Gastrocnemius medialis (tissue), 4 donors: ENCODE data around the gene PFKFB1. TPM values are rescaled to one million over a fixed set of nuclear protein-coding genes. Genes with fewer than 3 reads are reported as not detected.

Source experiments
- ATAC-seq, 2 donors: fragments of 150-250 bp; one replicate each; pipeline ENCODE4 v1.9.1; 2016
- DNase-seq, 2 donors: peaks; one replicate each; pipeline ENCODE4 v3.0.0-alpha.2; 2019
- H3K27ac ChIP-seq, 4 donors: fragments of 200-600 bp; sonication (generic); 1 replicate in 1 of 4; 2 replicates in 3 of 4; pipeline ENCODE4 v1.5.1; 2016 to 2018; ENCODE audit warnings: mild to moderate bottlenecking in 2 of 4, moderate library complexity in 1 of 4
- H3K27me3 ChIP-seq, 3 donors: fragments of 200-600 bp; sonication (generic) in 2 of 3; 1 replicate in 1 of 3; 2 replicates in 2 of 3; pipeline versions ENCODE4 v1.5.1 to v1.6.0; 2016 to 2019; ENCODE audit warnings: mild to moderate bottlenecking in 1 of 3, moderate library complexity in 1 of 3
- H3K36me3 ChIP-seq, 2 donors: fragments of 200-600 bp; sonication (generic) in 1 of 2; one replicate each; pipeline ENCODE4 v1.5.1; 2017 to 2018
- H3K4me1 ChIP-seq, 2 donors: fragments of 200-600 bp; sonication (generic) in 1 of 2; one replicate each; pipeline ENCODE4 v1.5.1; 2016 to 2017; ENCODE audit warnings: mild to moderate bottlenecking in 2 of 2
- H3K4me3 ChIP-seq, 4 donors: fragments of 200-600 bp; sonication (generic) in 3 of 4; 1 replicate in 1 of 4; 2 replicates in 3 of 4; pipeline ENCODE4 v1.5.1; 2016 to 2019; ENCODE audit warnings: mild to moderate bottlenecking in 2 of 4
- H3K9me3 ChIP-seq, 3 donors: fragments of 200-600 bp; sonication (generic) in 2 of 3; 1 replicate in 1 of 3; 2 replicates in 2 of 3; pipeline ENCODE4 v1.5.1; 2016 to 2019
- POLR2A ChIP-seq, 2 donors: fragments of 450-650 bp; IDR thresholded peaks; one replicate each; pipeline ENCODE4 v1.6.1; 2017; ENCODE audit warnings: antibody characterized with exemption in 2 of 2, mild to moderate bottlenecking in 2 of 2, moderate library complexity in 2 of 2
- in situ Hi-C, 4 donors: fragments of 200-750 bp; cut with MboI; loops; one replicate each; pipeline versions ENCODE4 v1.15.0 to v1.8.0; 2017; ENCODE audit warnings: low sequenced_read_pairs in 4 of 4
- intact Hi-C: fragments of 100-400 bp; cut with DNase I; formaldehyde crosslinking; loops from one replicate; pipeline ENCODE4 v1.15.1; 2023; ENCODE audit warnings: low total_unique reads
- total RNA-seq, 4 donors: library from RNA; depleted of rRNA; stranded (reverse); fragments of >200 nt; gene quantifications; one replicate each; pipeline versions ENCODE4 v1.1.0 to v1.2.3, GENCODE V29; 2016
- TF ChIP-seq, protein P1 (sequence below), 5 experiments: fragments of 450-650 bp in 3 of 5; fragments of 200-600 bp in 2 of 5; sonication (generic) in 2 of 5; IDR thresholded peaks in 4 of 5; conservative IDR thresholded peaks in 1 of 5; 1 replicate in 4 of 5; 2 replicates in 1 of 5; pipeline ENCODE4 v1.5.1; 2016 to 2019; ENCODE audit warnings: antibody characterized with exemption in 5 of 5, mild to moderate bottlenecking in 3 of 5, moderate library complexity in 3 of 5

PFKFB1 gene
- total RNA-seq, 4 donors from 2014 or later, result 4.3 to 40.1 (median 13.9) TPM

DNA sequence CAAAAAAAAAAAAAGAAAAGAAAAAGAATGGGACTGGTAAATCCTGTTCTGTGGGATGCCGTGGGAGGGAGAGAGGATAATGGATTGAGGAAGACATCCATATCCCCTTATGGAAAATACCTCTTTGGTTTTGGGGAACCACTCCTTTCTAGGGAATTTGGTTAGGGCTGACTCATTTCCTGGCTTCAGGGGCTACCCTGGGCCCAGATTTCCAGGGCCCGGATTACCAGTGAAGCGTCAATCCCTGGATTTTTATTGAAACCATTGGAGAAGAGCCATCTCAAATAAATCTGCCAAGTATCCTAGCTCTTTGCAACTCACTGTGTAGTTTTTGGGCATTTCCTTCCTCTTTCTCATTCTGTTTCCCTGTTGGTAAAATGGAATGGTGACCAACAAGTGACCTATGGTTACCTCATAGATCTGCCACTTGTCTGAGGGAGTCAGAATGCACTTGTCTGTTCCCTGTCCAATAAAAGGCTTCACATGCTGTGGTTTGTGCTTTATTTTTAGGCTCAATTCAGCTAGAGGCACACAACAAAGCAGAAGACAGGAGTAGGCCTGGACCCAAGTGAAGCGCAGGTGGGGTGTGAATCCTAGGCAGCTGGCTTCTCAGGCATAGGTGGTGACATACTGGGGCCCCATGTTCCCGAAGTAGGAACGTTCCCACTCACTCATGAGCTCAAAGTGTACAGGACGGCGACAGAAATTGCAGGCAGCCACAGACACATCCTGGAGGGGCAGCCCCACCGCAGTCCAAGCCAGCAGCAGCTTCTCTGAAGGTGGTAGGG is 14.8 kb upstream of the PFKFB1 start:
- peak; percentile 24 to 65 for DNase-seq

DNA sequence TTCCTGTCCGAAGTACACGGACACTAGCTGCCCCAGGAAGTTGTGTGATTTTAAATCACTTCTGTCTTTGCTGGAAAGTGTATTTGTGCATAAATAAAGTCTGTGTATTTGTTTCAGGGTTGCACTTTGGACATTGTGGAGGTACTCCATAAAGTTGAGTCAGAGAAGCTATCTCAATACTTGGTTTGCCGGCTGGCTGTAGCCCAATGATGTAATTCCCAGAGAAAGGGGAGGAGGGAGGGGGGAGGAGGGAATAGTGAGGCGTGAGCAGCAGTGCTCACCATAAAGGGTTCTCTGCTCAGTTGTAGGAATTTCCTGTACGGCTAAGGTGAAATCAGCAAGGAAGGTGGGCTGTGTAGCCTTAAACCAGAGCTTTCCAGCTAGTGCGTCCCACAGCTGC is 13.7 kb upstream of the PFKFB1 start:
- DNase-seq (peak in 1 of 2 donors; percentile 37), ATAC-seq (peak in 1 of 2 donors; percentile 63)
- peak overlapping the region in 3 of 4 donors; percentile 71 to 75 (median 74) for H3K27ac ChIP-seq
- TF ChIP-seq, protein P1, sequence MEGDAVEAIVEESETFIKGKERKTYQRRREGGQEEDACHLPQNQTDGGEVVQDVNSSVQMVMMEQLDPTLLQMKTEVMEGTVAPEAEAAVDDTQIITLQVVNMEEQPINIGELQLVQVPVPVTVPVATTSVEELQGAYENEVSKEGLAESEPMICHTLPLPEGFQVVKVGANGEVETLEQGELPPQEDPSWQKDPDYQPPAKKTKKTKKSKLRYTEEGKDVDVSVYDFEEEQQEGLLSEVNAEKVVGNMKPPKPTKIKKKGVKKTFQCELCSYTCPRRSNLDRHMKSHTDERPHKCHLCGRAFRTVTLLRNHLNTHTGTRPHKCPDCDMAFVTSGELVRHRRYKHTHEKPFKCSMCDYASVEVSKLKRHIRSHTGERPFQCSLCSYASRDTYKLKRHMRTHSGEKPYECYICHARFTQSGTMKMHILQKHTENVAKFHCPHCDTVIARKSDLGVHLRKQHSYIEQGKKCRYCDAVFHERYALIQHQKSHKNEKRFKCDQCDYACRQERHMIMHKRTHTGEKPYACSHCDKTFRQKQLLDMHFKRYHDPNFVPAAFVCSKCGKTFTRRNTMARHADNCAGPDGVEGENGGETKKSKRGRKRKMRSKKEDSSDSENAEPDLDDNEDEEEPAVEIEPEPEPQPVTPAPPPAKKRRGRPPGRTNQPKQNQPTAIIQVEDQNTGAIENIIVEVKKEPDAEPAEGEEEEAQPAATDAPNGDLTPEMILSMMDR (IDR thresholded peaks at IDR 0.05 in 4 of 5, conservative IDR thresholded peaks at IDR 0.05 in 1 of 5), result no peak
- TF ChIP-seq POLR2A (IDR thresholded peaks at IDR 0.05), result no peak
- in situ Hi-C loops (loop anchor here in 1 of 4 donors (25.0 kb wide), 1 partner anchor 370 kb away; no protein-coding TSS in a partner anchor), intact Hi-C loops (no loop called here)
- no peak overlapping the region for H3K4me3 ChIP-seq
- peaks cover 0 to 5% of the 10 kb centered on the region in 2 donors for H3K4me1 ChIP-seq
- H3K9me3 ChIP-seq, result no peaks in the 10 kb centered on the region
- no peaks in the 10 kb centered on the region for H3K27me3 ChIP-seq
- H3K36me3 ChIP-seq, result peaks cover 0 to 14% of the 10 kb centered on the region in 2 donors

More for the DNA sequence above, 14.8 kb upstream of the PFKFB1 start:
- ATAC-seq, result peak; percentile 87 to 89
- TF ChIP-seq, protein P1 (IDR thresholded peaks at IDR 0.05 in 4 of 5, conservative IDR thresholded peaks at IDR 0.05 in 1 of 5), result no peak
- TF ChIP-seq POLR2A (IDR thresholded peaks at IDR 0.05), result no peak
- H3K4me3 ChIP-seq, result no peak overlapping the region
- peak overlapping the region; percentile 69 to 75 (median 72) for H3K27ac ChIP-seq
- peaks cover 0 to 5% of the 10 kb centered on the region in 2 donors for H3K4me1 ChIP-seq
- no peaks in the 10 kb centered on the region for H3K27me3 ChIP-seq
- peaks cover 0 to 14% of the 10 kb centered on the region in 2 donors for H3K36me3 ChIP-seq
- H3K9me3 ChIP-seq, result no peaks in the 10 kb centered on the region
- intact Hi-C loops (no loop called here), in situ Hi-C loops (loop anchor here in 1 of 4 donors (25.0 kb wide), 1 partner anchor 371 kb away; no protein-coding TSS in a partner anchor)

DNA sequence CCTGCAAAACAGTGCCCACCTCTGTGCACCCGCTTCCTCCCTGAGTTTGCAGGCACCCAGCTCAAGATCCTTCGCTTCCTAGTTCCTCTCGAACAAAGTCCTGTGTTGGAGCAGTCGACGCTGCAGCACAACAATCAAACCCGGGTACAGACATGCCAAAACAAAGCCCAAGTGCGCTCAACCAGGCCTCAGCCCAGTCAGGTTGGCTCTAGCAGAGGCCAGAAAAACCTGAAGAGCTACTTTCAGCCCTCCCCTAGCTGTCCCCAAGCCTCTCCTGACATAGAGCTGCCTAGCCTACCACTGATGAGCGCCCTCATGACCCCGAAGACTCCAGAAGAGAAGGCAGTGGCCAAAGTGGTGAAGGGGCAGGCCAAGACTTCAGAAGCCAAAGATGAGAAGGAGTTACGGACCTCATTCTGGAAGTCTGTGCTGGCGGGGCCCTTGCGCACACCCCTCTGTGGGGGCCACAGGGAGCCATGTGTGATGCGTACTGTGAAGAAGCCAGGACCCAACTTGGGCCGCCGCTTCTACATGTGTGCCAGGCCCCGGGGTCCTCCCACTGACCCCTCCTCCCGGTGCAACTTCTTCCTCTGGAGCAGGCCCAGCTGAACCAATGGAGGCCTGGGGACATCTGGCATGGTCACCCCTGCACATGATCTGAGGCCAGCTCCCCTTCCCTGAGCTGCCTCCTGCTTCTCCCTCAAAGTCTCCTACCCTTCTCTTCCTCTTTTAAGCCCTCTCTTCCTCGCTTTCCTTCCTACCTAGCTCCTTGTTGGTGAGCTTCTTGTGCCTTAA is 13.0 kb upstream of the PFKFB1 start:
- H3K4me3 ChIP-seq, result no peak overlapping the region
- no peaks in the 10 kb centered on the region for H3K9me3 ChIP-seq
- peaks cover 0 to 14% of the 10 kb centered on the region in 2 donors for H3K36me3 ChIP-seq
- peak overlapping the region in 2 of 4 donors; percentile 71 to 74 for H3K27ac ChIP-seq
- no peak for DNase-seq
- in situ Hi-C loops, result loop anchor here in 1 of 4 donors (25.0 kb wide), 1 partner anchor 370 kb away; no protein-coding TSS in a partner anchor
- no peaks in the 10 kb centered on the region for H3K27me3 ChIP-seq
- intact Hi-C loops, result no loop called here
- no peak for ATAC-seq
- peaks cover 0 to 5% of the 10 kb centered on the region in 2 donors for H3K4me1 ChIP-seq
- TF ChIP-seq POLR2A (IDR thresholded peaks at IDR 0.05), result no peak
- TF ChIP-seq, protein P1 (IDR thresholded peaks at IDR 0.05 in 4 of 5, conservative IDR thresholded peaks at IDR 0.05 in 1 of 5), result no peak

DNA sequence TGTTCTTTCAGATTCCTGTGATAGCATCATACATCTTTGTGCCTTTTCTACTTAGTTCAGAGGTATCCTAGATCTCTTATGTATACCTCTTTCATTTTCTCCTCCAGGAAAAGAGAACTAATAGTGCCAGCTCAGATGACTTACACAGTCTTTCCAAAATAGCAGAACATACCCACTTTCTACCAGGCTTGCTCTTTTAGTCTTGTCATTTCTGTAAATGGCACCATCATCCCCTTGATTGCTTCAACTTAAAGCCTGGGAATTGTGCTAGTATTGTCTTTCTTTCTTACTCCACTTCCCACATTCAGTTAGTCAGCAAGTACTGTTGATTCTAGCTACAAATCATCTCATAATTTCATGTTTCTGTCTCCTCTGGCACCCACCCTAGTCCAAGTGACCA is 11.3 kb upstream of the PFKFB1 start:
- Histone ChIP-seq H3K9me3 (no peaks in the 10 kb centered on the region), H3K4me1 (peaks cover 4 to 5% of the 10 kb centered on the region in 2 donors), H3K36me3 (peaks cover 0 to 14% of the 10 kb centered on the region in 2 donors), H3K4me3 (no peak overlapping the region), H3K27me3 (no peaks in the 10 kb centered on the region), H3K27ac (no peak overlapping the region)
- intact Hi-C loops, result no loop called here
- in situ Hi-C loops, result loop anchor here in 1 of 4 donors (25.0 kb wide), 1 partner anchor 368 kb away; no protein-coding TSS in a partner anchor
- DNase-seq, result no peak
- ATAC-seq, result no peak
- no peak for TF ChIP-seq POLR2A (IDR thresholded peaks at IDR 0.05)
- TF ChIP-seq, protein P1 (IDR thresholded peaks at IDR 0.05 in 4 of 5, conservative IDR thresholded peaks at IDR 0.05 in 1 of 5), result no peak
